ENCODE data around the gene CRABP1.

GRCh38 chr15:78291698-78292097 lies 48.5 kb upstream of the CRABP1 start:
- no peak for TF ChIP-seq CTCF (conservative IDR thresholded peaks at IDR 0.05; ENCODE audit: low read length)
- TF ChIP-seq EZH2phosphoT487 (IDR thresholded peaks at IDR 0.05; ENCODE audit: borderline replicate concordance, low read depth, low read length), result no peak

Measured in OCI-LY7 (cell line).